ENCODE results near the gene APBB3. TPM values are rescaled to one million over a fixed set of nuclear protein-coding genes. Genes with fewer than 3 reads are reported as not detected.
A peak's percentile ranks its signal among the peaks of the same experiment; 100 is the strongest.
"Not testable (repeated sequence)": the region's sequence is repeated elsewhere in the genome, so short reads cannot be mapped to it uniquely, and the experiment has no call there.

Gene APBB3
- total RNA-seq = 23.2 TPM

- peak; percentile 89 to 94 for DNase-seq (ENCODE audit: low spot score in 2 of 2)
- FAIRE-seq = peak; percentile 15
Measured at GRCh38 chr5:140564196-140565023, at the start of gene APBB3, which contains the start of gene SLC35A4. Gene APBB3 (minus strand): TSS chr5:140564598. CDS start chr5:140564245, 353 bp downstream. Gene SLC35A4 (plus strand): TSS chr5:140564828. CDS start chr5:140567170, 2,342 bp downstream.

GRCh38 chr5:140611020-140611521, 46.7 kb upstream of the APBB3 start:
- DNase-seq (ENCODE audit: low spot score in 2 of 2) (no peak), FAIRE-seq (no peak)

GRCh38 chr5:140609126-140609525, 44.7 kb upstream of the APBB3 start:
- FAIRE-seq = no peak
- DNase-seq (ENCODE audit: low spot score in 2 of 2) = no peak

GRCh38 chr5:140608722-140609121, 44.3 kb upstream of the APBB3 start:
- no peak for FAIRE-seq
- DNase-seq (ENCODE audit: low spot score in 2 of 2) = no peak

DNA sequence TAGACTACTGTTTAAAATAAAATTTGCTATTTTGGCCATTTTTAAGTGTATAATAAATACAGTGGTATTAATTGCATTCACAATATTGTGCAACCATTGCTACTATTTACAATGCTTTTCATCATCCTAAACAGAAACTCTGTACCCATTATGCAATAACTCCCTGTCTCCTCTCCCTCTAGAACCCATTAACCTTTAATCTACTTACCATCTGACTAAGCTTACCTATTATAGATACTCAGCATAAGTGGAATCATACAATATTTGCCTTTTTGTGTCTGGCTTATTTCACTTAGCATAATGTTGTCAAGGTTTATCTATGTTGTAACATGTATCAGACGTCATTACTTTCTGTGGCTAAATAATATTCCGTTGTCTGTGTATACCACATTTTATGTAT, 42.6 kb upstream of the APBB3 start:
- DNase-seq (ENCODE audit: low spot score in 2 of 2) = no peak
- no peak for FAIRE-seq

DNA sequence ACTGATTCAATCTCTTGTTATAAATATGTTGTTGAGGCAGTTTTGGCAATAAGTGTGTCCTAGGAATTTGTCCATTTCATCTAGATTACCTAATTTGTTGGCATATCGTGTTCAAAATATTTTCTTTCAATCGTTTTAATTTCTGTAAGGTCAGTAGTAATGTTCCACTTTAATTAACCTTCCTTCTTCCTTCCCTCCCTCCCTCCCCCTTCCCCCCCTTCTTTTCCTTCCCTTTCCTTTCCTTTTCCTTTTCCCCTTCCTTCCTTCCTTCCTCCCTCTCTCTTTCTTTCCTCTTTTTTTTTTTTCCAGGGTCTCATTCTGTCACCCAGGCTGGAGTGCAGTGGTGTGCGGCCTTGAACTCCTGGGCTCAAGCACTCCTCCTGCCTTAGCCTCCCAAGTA, 41.5 kb upstream of the APBB3 start:
- DNase-seq (ENCODE audit: low spot score in 2 of 2) (no peak), FAIRE-seq (no peak)

- no peak for FAIRE-seq
Measured at GRCh38 chr5:140603734-140604133, 39.3 kb upstream of the APBB3 start.

DNA sequence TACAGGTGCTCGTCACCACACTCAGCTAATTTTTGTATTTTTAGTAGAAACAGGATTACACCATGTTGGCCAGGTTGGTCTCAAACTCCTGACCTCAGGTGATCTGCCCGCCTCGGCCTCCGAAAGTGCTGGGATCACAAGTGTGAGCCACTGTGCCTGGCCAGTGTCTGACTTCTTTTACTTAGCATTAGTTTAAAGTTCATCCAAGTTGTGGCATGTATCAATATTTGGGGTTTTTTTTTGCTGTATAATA, 39.0 kb upstream of the APBB3 start:
- DNase-seq (ENCODE audit: low spot score in 2 of 2); FAIRE-seq: not testable (repeated sequence)

More at GRCh38 chr5:140603734-140604133, 39.3 kb upstream of the APBB3 start:
- DNase-seq (ENCODE audit: low spot score in 2 of 2) = no peak

DNA sequence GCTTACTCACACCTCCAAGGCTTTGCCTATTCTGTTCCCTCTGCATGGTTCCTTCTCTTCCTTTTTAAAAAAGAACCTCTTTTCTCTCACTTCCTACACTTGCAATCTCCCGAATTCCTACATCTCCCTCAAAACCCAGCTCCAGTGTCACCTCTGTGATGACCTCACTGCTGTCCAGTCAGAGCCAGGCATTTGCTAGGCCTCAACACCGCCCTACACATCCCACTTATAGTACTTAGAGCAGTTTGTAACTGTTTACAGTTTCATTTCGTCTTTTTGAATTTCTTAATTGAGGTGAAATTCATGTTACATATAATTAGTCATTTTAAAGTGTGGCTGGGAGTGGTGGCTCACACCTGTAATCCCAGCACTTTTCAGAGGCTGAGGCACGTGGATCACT, 37.7 kb upstream of the APBB3 start:
- DNase-seq (ENCODE audit: low spot score in 2 of 2) = no peak
- FAIRE-seq = no peak

DNA sequence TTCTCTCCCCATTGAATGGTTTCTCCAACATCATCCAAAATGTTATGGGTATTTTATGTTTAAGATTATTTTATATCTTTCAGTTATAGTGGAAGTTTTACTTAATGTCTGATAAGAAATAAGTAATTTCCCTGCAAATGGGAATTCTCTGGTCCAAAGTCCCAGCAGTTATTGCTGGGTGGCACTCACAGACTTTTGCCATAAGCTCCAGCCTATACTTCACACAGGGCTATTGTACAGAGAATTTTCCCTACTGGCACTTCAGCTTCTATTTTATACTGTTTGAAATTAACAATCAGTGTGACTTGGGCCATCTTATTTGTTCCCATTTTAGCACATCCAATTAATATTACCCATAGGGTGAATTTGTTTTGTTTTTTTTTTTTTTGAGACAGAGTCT, 35.7 kb upstream of the APBB3 start:
- no peak for DNase-seq (ENCODE audit: low spot score in 2 of 2)
- FAIRE-seq = no peak

DNA sequence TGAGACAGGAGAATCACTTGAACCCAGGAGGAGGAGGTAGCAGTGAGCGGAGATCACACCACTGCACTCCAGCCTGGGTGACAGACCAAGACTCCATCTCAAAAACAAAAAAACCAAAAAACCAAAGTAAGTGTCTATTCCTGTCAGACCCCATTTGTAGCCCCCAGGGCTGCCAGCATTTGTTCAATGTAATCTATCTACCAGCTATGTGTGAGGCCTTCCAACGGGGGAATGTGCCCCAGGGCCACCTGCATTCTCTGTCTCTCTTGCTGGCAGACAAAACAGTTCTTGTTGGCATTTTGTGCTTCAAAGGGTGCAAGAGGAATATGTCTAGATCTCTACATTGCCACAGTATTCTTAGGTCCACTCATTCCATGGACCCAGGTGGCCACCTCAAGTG, 34.4 kb upstream of the APBB3 start:
- DNase-seq (ENCODE audit: low spot score in 2 of 2) (no peak), FAIRE-seq (no peak)

- DNase-seq (ENCODE audit: low spot score in 2 of 2) (no peak), FAIRE-seq (no peak)
Measured at GRCh38 chr5:140596321-140596741, 31.9 kb upstream of the APBB3 start.

DNA sequence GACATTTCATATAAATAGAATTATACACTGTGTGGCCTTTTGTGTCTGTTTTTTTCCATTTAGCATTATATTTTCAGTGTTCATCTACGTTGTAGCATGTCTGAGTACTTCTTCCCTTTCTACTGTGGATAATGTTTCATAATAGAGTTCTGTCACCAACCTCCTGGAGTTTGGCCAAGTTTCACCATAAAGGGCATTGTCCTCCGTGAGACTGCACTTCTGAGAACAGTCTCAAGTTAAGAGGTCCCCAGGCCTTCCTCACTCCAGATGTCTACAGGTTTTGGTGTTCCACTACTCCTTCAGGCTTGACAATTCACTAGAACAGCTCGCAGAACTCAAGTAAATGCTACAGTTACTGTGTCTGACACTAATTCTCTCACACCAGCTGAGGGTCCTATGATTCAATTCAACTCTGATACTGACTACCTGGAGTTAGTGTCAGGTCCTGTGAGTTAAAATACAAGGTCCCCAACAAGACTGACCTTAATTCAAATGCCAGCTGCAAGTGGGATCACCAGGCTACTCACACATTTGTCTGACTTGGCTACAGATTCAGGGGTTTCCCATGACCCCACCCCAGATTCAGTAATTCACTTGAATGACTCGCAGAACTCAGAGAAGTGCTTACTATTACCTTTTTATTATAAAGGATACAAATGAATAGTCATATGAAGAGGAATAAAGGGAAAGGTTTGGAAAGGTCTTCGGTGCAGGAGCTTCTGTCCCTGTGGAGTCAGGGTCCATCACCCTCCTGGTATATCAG, 31.3 kb upstream of the APBB3 start:
- DNase-seq (ENCODE audit: low spot score in 2 of 2) = peak in 1 of 2 donors; percentile 10
- FAIRE-seq = no peak

GRCh38 chr5:140594169-140594568, 29.8 kb upstream of the APBB3 start:
- FAIRE-seq (no peak), DNase-seq (ENCODE audit: low spot score in 2 of 2) (no peak)

GRCh38 chr5:140593070-140593469, 28.7 kb upstream of the APBB3 start:
- DNase-seq (ENCODE audit: low spot score in 2 of 2); FAIRE-seq: not testable (repeated sequence)

- FAIRE-seq (no peak), DNase-seq (ENCODE audit: low spot score in 2 of 2) (no peak)
Measured at GRCh38 chr5:140591747-140592372, 27.5 kb upstream of the APBB3 start.

GRCh38 chr5:140590861-140591260, 26.5 kb upstream of the APBB3 start:
- no peak for DNase-seq (ENCODE audit: low spot score in 2 of 2)
- no peak for FAIRE-seq

DNA sequence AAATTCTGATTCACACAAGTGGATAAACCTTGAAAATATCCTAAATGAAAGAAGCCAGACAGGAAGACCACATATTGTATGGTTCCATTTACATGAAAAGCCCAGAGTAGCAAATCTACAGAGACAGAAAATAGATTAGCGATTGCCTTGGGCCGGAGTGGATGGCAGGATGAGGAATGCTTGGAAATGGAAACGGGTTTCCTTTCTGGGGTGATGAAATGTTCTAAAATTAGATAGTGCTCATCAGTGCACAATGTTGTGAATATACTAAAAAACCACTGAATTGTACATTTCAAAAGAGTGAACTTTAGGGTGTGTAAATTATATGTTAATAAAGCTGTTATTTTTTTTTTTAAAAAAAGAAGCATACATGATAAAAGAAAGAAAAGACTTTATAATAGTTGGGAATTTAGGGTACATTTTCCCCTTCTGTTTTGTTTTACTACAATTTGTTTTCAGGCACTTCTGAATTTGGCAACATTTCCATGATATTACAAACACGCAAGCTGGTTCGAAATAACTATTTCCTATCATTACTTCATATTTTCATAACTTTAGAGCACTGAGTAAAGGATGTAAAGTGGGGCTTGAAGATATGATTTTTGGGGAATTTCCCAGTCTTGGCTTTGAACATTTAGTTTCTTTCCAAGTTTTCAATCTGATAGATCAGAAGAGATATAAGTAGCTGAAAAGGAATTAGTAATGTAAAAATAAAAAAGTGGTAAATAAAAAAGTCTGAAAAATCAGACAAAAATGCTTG, 24.1 kb upstream of the APBB3 start:
- FAIRE-seq = no peak

GRCh38 chr5:140587495-140587894, 23.1 kb upstream of the APBB3 start:
- DNase-seq (ENCODE audit: low spot score in 2 of 2) = no peak
- no peak for FAIRE-seq

More for the DNA sequence above, 24.1 kb upstream of the APBB3 start:
- no peak for DNase-seq (ENCODE audit: low spot score in 2 of 2)

DNA sequence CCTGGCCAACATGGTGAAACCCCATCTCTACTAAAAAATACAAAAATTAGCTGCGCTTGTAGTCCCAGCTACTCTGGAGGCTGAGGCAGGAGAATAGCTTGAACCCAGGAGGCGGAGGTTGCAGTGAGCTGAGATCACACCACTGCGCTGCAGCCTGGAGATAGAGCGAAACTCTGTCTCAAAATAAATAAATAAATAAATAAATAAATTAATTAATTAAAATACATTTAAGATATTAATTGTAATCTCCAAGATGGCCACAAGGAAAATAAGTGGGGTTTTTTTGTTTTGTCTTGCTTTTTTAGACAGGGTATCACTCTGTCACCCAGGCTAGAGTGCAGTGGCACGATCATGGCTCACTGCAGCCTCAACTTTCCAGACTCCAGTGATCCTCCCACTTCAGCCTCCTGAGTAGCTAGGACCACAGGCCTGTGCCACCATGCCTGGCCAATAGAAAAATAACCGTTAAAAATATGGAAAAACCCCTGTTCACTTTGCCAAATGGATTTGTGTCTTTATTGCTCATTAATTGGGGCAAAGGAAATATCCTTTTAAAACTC, 14.9 kb upstream of the APBB3 start:
- not testable (repeated sequence) for FAIRE-seq; DNase-seq (ENCODE audit: low spot score in 2 of 2)

All from frontal cortex (tissue), 4 donors.